Measurements from ENCODE around the gene STUM.

STUM gene

GRCh38 chr1:226534645-226535044 lies 13.9 kb upstream of the STUM start:
- no peak for DNase-seq

- DNase-seq = no peak
Observed at GRCh38 chr1:226535666-226536065, 12.9 kb upstream of the STUM start.

DNA sequence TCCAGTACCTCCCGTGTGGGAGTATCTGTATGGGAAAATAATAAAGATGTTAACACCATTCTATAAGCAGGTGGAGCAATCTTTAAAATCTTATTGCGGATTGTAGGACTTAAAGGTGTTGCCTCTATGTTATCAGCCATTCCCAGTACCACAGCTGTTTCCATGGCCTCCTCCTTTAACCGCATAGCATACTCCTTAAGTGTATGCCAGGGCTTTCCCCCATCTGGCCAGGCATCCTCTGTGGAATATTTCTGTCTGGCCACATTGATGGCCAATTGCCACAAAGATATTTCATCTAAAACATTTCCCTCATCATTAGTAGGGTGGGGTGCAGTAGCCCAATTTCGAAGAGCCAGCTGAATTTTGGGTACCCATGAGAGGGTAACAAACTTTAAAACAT lies 7.3 kb upstream of the STUM start:
- DNase-seq = no peak

- no peak for DNase-seq
Observed at GRCh38 chr1:226541631-226542622, 6.6 kb upstream of the STUM start.

- DNase-seq = no peak
Observed at GRCh38 chr1:226542623-226543103, 5.9 kb upstream of the STUM start.

DNA sequence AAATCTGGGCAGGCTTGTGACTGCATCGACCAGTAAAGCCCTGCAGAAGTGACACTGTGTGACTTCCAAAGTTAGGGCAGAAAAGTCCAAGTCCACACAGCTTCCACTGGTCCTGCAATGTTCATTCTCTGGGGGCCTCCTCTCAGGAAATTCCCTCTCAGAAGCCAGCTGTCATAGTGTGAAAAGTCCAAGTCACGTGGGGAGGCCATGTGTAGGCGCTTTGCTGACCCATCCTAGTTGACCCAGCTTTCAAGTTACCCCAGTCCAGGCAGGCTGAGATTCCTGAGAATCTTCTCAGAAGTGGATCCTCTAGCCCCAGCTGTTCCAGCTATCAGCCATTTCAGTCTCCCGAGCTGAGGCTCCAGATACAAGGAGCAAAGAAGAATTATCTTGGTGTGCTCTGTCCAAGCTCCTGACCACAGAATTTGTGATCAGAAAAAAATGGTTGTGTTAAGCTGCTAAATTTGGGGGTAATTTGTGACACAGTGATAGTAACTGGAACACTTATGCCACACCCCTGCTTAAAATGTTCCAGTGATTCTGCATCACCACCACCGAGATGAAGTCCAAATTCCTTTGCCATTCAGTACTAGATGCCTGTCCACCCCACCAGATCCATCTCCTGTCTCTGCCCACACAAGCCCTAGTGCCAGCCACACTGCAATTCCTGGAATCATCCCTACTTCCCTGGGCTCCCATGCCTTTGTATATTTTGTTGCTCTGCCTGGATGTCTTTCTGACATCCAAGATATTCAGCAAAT lies 2.5 kb upstream of the STUM start:
- DNase-seq = no peak

GRCh38 chr1:226546926-226547325 lies 1.6 kb upstream of the STUM start:
- DNase-seq = no peak

DNA sequence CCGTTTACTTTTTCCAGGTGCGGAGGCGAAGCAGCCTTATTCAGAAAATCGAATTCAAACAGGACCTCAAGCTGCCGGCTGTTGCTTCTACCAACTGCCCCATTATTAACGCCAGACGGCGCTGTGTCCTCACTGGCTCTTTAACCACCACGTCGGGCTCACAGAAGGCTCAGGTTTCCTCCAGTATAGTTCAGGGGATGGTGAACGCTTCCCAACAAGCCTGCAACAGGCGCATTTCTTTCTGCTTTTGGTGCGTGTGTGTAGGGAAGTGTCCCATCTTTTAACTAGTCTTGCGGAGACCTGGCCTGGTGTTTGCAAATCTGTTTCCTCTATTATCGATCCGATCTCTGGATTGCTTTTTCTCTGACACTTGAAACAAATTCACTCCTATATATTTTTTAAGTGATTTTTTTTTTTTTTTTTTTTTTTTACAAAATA lies 791 bp upstream of the STUM start:
- DNase-seq = peak; percentile 84

- DNase-seq = no peak
Observed at GRCh38 chr1:226549094-226549936, 751 bp downstream of the STUM start.

DNA sequence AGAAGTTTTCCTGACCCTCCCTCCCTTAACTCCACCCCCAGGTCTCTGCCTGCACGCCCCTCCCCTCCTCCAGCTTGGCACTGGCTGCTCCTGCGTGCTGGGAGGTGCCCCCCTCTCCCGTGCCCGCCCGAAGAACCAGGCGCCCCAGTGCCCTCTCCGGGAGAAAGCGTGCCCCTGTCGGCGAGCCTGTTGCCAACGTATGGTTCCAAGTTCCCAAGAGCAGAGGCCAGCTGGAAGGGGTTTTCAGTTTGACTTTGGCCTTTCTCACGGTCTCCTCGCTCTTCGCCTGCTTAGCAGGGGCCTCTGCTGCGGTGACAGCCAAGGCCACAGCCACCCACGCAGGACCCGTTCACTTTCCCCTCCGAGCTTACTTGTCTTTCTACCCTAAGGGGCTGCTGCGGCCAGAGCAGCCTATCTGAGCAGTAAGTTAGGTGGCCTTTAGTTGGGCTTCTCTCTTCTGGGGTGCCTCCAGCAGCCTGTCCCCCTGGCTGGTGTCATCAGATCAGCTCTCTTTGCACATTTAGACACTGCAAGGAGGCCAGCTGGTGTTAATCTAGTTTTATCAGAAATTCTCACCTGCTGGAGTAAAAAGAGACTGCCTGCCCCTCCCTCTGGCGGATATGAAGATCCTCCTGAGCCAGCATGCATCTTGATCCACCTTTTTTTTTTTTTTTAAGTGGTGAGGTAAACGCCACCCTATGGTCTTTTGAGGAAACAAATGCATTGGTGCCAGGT lies 1.5 kb downstream of the STUM start:
- no peak for DNase-seq

GRCh38 chr1:226550672-226551041 lies 2.1 kb downstream of the STUM start:
- no peak for DNase-seq

GRCh38 chr1:226551299-226551698 lies 2.7 kb downstream of the STUM start:
- no peak for DNase-seq

DNA sequence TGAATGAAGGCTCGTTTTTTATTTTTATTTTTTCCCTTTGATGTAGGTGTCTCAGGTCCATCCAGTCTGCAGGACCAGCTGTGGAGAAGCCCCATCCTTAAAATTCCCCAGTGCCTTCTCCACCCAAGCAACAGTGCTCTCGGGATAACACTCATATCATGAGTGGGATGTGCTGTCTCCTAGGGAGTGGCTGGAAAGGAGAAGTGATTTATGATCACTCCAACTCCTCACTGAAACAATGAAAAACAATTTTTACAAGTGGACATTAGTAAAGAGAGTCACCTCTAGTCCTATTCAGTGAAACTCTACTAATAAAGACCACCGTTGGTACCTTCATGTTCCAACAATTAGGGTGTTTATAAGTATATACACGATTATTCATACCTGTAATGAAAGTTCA lies 3.5 kb downstream of the STUM start:
- no peak for DNase-seq

DNA sequence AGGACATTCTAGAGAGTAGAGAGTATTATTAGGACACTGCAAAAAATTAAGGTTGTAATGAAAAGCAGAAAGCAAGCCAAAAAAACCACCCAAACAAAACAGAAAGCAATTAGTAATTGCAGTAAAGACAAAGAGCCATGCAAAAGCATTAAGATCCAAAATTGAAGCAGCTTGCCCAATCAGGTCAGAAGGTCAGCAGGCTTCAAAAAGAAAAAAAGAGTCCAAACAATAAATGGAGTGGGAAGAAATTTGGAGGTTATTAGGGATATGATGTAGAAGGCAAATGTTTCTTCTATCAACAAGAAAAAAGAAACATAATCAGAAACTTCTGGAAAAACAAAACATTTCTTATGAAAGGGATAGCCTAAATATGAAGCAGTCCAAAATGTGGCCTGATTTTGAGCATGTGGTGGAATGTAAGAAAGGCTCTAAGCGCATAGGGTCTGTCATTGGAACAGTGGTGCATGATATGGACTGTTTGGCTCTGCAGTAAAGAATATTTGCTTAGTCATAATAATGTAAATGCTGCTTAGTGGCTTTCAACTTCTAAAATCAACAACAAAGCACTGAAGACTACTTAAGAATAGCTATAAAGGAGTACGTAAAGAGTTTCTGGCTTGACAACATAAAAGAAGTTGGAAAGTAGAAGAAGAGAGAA lies 4.8 kb downstream of the STUM start:
- no peak for DNase-seq

DNA sequence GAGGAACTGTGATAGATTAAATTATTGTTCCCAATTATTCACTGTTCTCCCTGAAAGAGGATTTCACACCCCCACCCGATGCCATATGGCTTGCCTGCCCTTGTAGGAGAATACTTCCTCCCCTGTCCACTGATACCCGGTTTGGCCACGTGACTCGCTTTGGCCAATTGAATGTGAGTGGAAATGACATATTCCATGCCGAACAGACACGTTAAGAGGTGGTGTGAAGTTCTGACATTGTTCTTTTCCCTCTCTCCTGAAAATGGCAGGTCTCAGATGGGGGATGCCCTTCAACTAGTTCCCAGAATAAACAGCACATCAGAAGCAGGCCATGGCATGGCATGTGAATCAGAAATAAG lies 5.3 kb downstream of the STUM start:
- no peak for DNase-seq

GRCh38 chr1:226555092-226555491 lies 6.5 kb downstream of the STUM start:
- no peak for DNase-seq

DNA sequence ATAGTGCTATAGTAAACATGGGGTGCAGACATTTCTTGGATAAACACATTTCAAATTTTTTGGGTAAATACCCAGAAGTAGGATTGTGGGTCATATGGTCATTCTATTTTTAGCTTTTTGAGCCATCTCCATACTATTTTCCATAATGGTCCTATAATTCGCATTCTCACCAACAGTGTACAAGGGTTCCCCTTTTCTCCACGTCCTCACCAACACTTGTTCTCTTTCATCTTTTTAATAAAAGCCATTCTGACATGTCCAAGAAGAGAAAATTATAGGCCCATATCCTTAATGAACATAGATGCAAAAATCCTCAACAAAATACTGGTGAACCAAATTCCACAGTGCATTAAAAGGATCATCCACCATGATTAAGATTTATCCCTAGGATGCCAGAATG lies 8.9 kb downstream of the STUM start:
- DNase-seq = no peak

DNA sequence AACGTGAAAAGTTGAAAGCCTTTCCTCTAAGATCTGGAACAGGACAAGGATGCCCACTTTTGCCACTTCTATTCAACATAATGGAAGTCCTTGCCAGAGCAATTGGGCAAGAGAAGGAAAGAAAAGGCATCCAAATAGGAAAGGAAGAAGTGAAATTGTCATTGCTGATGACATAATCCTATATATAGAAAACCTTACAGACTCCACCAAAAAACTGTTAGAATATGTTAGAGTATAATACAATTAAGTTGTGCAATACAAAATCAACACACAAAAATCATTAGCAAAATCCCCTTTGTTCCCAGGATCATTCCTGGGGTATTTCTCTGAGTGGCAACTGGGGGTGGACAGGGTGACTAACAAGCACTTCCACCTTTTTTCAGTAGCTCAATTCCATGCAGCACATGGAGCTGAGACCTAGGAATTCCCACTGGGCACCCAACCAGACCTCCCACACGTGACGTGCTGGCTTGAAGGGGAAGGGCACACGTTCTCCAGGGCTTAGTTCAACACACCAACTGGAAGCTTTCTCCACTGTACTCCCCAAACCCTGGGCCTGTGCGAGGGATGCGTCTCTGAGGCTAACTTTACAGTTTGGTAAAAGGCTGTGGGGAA lies 9.6 kb downstream of the STUM start:
- DNase-seq = no peak

DNA sequence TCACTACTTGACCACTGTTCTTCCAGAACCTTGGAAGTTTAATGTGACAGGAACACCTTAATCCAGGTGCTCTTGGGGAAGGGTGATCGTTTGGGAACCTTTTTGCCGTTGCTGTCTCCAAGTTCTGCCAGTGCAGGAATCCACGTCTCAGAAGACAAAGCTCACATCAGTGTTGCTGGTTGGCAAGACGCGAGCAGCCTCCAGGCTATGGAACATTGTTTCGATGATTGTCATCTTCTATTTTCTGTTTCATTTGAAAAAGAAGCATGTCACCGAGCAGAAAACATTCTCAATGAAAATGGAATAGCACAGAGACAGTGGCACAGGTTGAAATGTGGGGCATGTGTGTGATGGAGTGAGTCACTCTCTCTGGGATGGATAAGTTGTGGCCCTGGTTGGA lies 11.7 kb downstream of the STUM start:
- DNase-seq = no peak

DNA sequence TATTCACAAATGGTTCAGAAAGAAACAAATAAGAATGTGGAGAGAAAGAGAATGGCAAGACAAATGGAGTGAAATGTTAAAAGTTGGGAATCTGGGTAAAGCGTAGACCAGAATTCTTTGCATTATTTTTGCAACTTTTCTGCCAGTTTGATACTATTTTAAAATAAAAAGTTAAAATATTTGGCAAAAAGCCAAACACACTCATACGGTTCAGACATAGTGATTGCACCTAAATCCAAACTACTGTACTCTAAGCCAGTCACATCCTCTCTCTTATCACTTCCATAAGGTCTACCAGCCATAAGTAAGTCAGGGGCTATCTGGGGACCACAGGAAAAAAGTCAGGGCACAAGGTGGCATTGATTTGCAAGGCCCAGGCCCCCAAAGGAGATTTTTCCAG lies 14.4 kb downstream of the STUM start:
- DNase-seq = no peak

DNA sequence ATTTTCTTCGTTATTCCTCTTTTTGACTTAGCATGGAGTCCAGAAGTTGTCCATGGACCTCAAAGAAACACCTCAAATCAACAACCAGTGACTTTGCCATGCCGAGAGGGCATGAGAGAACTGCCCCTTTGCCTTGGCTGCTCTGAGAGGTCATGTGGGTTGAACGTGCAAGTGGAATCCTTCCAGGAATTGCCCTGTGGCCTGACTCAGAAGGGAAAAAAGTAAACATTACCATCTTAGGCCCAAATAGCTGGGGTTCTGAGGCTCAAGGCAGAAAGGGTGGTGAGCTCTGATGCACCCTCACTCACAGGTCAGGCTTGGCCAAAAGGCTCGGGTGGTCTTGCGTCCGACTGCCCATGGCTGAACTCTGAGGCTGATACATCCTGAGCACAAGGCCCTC lies 15.1 kb downstream of the STUM start:
- no peak for DNase-seq
